Erythroblast (primary cell): ENCODE results near the gene BCL2L12.

Experiments
- GATA1 ChIP-seq: IDR thresholded peaks from 2 replicates; pipeline ENCODE4 v1.6.1; 2011; ENCODE audit warnings: low read depth, mild to moderate bottlenecking, control low read depth, low read length, moderate library complexity
- POLR2A ChIP-seq: IDR thresholded peaks from 2 replicates; pipeline ENCODE4 v1.6.1; 2011; ENCODE audit warnings: mild to moderate bottlenecking, low read length

DNA sequence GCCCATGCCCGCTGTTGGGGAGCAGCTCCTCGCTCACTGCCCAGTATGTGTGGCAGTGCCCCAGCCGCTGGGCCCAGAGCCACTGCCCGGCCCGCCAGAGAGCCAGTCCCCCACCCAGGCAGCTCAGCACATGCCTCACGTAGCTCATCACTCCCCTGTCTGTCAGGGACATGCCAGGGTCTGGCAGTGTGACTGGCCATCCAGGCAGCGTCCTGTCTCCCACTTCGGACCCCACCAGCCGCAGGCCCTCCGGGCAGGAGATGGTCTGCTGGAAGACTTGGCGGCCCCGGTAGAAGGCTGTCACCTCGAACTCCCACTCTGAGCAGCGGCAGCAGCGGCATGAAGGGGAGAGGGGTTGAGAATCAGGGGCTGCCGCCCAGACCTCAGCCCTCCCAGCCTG is 3.7 kb upstream of the BCL2L12 start:
- TF ChIP-seq POLR2A (no peak), GATA1 (no peak)
